ENCODE measurements around the gene TLX3. TPM values are rescaled to one million over a fixed set of nuclear protein-coding genes. Genes with fewer than 3 reads are reported as not detected.
"Not testable (repeated sequence)": the region's sequence is repeated elsewhere in the genome, so short reads cannot be mapped to it uniquely, and the experiment has no call there.

The TLX3 gene
- total RNA-seq: not detected in 2 replicates
- not detected for polyA plus RNA-seq (2012)

- DNase-seq (ENCODE audit: low read depth): no peak
These were observed at the start of gene TLX3 for GRCh38 chr5:171308453-171309275. TLX3 (plus strand) TSS chr5:171309248; CDS start chr5:171309366, 118 bp downstream.

- DNase-seq (ENCODE audit: low read depth): no peak
These were observed 47.7 kb upstream of the TLX3 start for GRCh38 chr5:171261361-171261760.

- DNase-seq (ENCODE audit: low read depth): no peak
These were observed 47.1 kb upstream of the TLX3 start for GRCh38 chr5:171261904-171262303.

- DNase-seq (ENCODE audit: low read depth): no peak
These were observed 45.9 kb upstream of the TLX3 start for GRCh38 chr5:171263181-171263580.

GRCh38 chr5:171264843-171265242 is 44.2 kb upstream of the TLX3 start:
- DNase-seq (ENCODE audit: low read depth): no peak

GRCh38 chr5:171268700-171269620 is 40.1 kb upstream of the TLX3 start:
- no peak for DNase-seq (ENCODE audit: low read depth)

GRCh38 chr5:171269717-171270116 is 39.3 kb upstream of the TLX3 start:
- DNase-seq (ENCODE audit: low read depth): no peak

- no peak for DNase-seq (ENCODE audit: low read depth)
These were observed 38.9 kb upstream of the TLX3 start for GRCh38 chr5:171270136-171270535.

GRCh38 chr5:171271798-171272197 is 37.2 kb upstream of the TLX3 start:
- DNase-seq (ENCODE audit: low read depth): no peak

GRCh38 chr5:171272996-171273970 is 35.8 kb upstream of the TLX3 start:
- no peak for DNase-seq (ENCODE audit: low read depth)

GRCh38 chr5:171275841-171276544 is 33.1 kb upstream of the TLX3 start:
- no peak for DNase-seq (ENCODE audit: low read depth)

GRCh38 chr5:171283753-171284152 is 25.3 kb upstream of the TLX3 start:
- DNase-seq (ENCODE audit: low read depth): no peak

GRCh38 chr5:171285465-171285864 is 23.6 kb upstream of the TLX3 start:
- DNase-seq (ENCODE audit: low read depth): no peak

GRCh38 chr5:171288066-171288465 is 21.0 kb upstream of the TLX3 start:
- DNase-seq (ENCODE audit: low read depth): no peak

GRCh38 chr5:171291371-171291770 is 17.7 kb upstream of the TLX3 start:
- DNase-seq (ENCODE audit: low read depth): no peak

GRCh38 chr5:171295299-171295698 is 13.7 kb upstream of the TLX3 start:
- no peak for DNase-seq (ENCODE audit: low read depth)

- DNase-seq (ENCODE audit: low read depth): no peak
These were observed 13.2 kb upstream of the TLX3 start for GRCh38 chr5:171295801-171296200.

- not testable (repeated sequence) for DNase-seq (ENCODE audit: low read depth)
These were observed 11.1 kb upstream of the TLX3 start for GRCh38 chr5:171297941-171298340.

- no peak for DNase-seq (ENCODE audit: low read depth)
These were observed 9.8 kb upstream of the TLX3 start for GRCh38 chr5:171299228-171299627.

- DNase-seq (ENCODE audit: low read depth): no peak
These were observed 9.2 kb upstream of the TLX3 start for GRCh38 chr5:171299851-171300250.

Measured in myocyte (in vitro differentiated cells).